8988T (cell line): ENCODE results near the gene SERINC1.
"Not testable (repeated sequence)": the region's sequence is repeated elsewhere in the genome, so short reads cannot be mapped to it uniquely, and the experiment has no call there.

Experiments used
- DNase-seq: peaks from one replicate; pipeline ENCODE4 v3.0.0; 2011

The SERINC1 gene

DNA sequence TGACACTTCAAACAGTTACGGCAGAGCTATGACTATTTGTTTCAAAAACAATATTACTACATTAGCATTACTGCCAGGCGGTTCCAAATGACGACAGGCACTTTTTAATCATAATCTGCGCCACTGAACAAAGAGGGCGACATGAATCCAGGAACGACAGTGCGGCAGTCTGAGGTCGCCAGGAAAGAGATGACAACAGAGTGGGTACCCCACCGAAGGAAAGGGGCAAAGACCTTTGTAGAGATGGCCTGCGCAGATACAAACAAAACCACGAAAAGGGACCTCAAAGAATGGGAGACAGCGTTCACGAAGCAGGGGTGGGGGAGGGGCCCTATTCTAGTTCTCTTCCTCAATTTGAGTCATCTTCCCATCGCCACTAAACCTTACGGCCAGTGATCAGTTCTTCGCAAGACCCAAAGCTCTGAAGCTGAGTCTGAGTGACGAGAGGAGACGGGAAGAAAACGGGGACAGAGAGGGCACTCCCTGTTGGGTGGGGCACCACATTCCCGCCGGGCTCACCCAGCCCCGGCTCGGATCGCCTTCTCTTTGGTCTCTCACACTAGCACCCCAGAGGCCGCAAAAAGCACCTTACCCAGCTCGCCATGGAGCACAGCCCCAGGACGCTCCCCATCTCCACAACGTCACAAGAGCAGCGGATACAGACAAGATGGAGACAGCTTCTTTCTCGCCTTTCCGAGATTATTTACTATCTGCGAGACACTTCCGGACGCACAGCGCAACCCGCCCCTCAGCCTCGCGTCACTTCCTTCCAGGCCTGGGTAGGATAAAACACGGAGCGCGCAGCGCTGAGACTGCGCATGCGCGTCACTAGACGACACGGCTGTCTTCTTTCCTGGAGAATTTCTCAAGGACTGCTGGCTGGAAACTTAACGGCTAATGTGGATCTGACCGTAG, at the start of gene SERINC1:
SERINC1 (minus strand) TSS at position 701 of the 915 bp plus-strand sequence; CDS start at position 631, 70 bp downstream.
- DNase-seq = peak; percentile 26

DNA sequence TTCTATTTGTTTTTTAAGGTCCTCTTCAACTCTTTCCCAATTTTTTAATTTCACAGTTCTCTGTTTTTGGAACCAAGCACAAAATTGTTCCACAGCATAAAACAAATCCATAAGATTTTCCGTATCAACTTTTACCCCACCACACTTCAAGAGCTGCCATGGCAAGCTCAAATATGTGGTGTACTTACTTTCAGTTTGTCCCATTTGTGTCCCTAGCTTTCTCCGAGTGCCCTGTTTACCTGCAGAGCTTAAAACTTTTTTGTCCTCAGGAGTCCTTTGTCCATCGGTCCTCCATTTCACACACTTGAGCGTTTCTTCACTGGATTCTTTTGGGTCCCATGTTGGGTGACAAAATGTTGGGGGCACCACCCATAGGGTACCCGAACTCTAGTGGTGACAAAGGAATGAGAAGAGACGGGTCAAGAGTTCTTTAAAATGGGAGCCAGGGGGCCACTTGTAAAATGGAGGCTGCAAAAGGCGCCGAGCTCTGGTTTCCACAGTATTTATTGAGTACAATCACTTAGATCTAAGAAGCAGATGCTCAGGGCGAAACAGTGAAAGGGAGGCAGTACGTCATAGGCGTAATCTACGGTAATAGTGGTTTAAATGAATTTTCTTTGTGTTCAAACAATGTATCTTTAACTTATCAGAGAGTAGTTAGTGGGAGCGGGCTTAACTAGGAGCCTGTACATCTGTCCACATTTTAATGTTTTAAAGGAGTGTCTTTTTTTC, 39.8 kb upstream of the SERINC1 start:
- DNase-seq = no peak

- not testable (repeated sequence) for DNase-seq
Observed at GRCh38 chr6:122505170-122505569, 33.6 kb upstream of the SERINC1 start.

- no peak for DNase-seq
Observed at GRCh38 chr6:122501475-122501874, 29.9 kb upstream of the SERINC1 start.

GRCh38 chr6:122495612-122496011, 24.0 kb upstream of the SERINC1 start:
- no peak for DNase-seq

GRCh38 chr6:122494665-122495272, 23.2 kb upstream of the SERINC1 start:
- no peak for DNase-seq

DNA sequence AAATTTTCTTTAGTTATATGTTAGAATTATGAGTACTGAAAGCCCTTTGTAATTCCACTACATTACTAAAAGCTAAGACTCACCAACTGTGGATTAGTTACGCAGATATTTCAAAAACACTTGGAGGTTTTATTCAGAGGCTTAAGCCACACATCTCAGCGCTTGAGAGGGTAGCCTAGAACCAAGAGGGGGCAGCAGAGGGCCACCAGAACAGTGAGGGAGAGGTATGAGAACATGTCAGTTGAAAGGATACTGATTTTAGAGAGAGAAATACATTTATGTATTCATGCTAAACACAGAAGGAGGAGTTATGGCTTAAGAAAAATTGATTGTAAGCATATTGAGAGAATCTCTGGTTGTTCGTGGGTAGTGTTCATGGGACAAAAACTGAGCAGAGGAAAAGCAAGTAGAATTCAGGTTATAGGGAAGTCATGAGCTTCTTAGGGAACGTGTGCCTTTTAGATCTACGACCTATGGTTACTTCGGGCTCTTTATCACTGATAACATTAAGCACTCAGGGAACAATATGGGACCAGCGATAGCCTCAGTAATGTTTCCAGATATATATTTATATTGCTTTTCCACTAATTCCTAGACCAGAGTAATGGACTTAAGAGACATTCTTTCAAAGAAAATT, 20.4 kb upstream of the SERINC1 start:
- no peak for DNase-seq

DNA sequence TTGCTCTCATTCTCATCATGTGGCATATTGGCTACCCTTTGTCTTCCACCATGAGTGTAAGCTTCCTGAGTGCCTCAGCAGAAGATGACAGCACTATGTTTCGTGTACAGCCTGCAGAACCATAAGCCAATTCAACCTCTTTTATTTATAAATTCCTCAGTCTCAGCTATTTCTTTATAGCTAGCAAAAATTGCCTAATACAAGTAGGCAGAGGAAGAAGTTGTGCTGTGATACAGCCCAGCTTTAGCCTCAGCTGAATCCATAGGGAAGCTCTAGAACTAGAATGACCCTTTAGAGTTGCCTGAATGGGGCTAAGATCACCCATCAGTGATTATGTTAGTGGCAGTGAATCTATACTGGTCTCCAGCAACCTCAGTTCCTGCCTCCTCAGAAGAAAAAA, 19.0 kb upstream of the SERINC1 start:
- DNase-seq = no peak

DNA sequence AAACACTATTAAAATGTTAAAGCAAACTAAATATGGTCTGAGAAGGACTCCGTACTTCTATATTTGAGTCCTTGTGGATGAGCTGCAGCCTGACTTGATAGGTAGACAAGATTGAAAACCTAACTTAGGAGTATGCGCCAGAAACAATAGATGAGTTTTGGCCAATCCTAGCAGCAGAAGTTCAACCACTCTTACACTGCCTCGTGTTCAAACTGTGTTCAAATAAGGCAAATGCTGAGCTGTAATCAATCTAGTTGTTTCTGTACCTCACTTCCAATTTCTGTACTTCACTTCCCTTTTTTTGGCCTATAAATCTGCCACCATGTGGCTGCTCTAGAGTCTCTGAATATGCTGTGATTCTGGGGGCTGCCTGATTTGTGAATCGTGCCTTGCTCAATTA, 13.2 kb upstream of the SERINC1 start:
- DNase-seq = no peak

- DNase-seq = no peak
Observed at GRCh38 chr6:122482750-122483080, 11.1 kb upstream of the SERINC1 start.

GRCh38 chr6:122476131-122476530, 4.5 kb upstream of the SERINC1 start:
- DNase-seq = no peak

DNA sequence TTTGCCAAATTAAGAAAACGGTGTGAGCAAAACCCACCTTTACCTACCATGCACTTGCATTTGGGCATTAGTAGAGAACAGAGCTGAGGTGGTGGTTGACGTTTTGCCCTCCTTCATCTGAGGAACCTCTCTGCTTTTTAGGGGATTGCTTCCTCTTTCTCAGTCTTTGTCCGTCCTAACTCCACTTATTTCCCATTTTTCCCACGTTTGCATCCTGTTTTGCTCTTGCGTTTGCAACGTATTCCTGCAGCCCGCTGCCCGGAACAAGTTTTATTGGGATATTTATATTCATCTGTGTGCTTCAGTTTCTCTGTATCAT, 374 bp upstream of the SERINC1 start:
- no peak for DNase-seq

- DNase-seq = no peak
Observed at GRCh38 chr6:122461885-122462284, 9.7 kb downstream of the SERINC1 start.

GRCh38 chr6:122459865-122460416, 11.7 kb downstream of the SERINC1 start:
- not testable (repeated sequence) for DNase-seq

- DNase-seq = no peak
Observed at GRCh38 chr6:122459240-122459639, 12.4 kb downstream of the SERINC1 start.

GRCh38 chr6:122458087-122458486, 13.5 kb downstream of the SERINC1 start:
- DNase-seq = no peak

- DNase-seq = not testable (repeated sequence)
Observed at GRCh38 chr6:122455116-122455515, 16.5 kb downstream of the SERINC1 start.

GRCh38 chr6:122454673-122455072, 16.9 kb downstream of the SERINC1 start:
- DNase-seq = no peak

DNA sequence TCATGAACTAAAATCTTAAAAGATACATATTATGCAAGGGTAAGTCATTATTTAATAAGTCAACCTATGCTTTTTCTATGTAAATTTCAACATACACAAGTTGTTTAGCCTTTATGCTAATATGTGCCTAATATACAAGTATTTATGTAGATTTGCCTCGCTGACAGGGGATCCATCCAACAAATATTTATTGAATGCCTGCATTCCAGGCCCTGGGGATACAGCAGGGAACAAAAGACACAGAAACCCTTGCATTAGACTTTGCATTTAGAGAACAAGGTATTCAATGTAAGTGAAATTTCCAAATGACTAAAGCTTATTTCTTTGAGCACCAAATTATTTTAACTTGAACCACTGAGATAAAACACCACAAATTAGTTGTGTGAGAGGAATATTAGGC, 19.1 kb downstream of the SERINC1 start:
- DNase-seq = no peak

GRCh38 chr6:122449069-122449468, 22.5 kb downstream of the SERINC1 start:
- DNase-seq = no peak

GRCh38 chr6:122445274-122445673, 26.3 kb downstream of the SERINC1 start:
- DNase-seq = no peak

DNA sequence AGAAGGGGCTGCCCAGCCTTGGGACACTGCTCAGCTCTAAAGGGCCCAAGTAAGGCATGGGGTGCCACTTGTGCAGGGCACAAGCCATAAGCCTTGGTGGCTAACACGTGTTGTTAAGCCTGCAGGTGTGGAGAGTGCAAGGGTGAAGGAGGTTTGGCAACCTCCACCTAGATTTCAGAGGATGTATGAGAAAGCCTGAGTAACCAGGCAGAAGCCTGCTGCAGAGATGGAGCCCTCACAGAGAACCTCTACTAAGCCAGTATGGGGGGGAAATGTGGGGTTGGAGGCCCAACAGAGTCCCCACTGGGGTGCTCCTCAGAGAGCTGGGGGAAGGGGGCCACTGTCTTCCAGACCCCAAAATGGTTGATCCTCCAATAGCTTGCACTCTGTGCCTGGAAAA, 32.6 kb downstream of the SERINC1 start:
- DNase-seq = no peak

DNA sequence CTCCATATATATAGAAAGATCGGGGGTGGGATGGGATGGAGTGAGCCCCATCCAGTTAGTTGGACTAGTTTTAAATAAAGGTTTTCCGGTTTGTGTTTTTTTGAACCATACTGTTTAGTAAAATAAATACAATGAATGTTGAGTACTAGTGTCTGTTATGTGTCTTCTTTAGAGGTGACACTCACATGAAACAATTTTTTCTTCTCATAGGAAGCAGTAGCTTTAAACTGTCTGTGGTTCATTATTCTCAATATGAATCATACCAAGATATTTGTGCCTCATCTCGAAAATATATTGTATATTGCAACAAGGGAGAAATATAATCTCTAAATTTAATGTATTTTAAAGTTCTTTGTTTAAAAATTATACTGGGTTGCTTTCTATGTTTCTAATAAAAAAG, 38.8 kb downstream of the SERINC1 start:
- DNase-seq = no peak
